SU-DHL-6 (cell line): ENCODE data around the gene CACUL1.

Experiments
- H2AFZ ChIP-seq: fragments of 200-600 bp; sonication (generic); 2 replicates; pipeline ENCODE4 v1.6.1; 2014; ENCODE audit warnings: low read depth, mild to moderate bottlenecking, moderate library complexity, mixed read lengths, antibody characterized with exemption, low read length; ENCODE audit not compliant: severe bottlenecking
- H3F3A ChIP-seq: fragments of 200-600 bp; shearing (Covaris generic); 2 replicates; pipeline ENCODE4 v1.6.0; 2016; ENCODE audit warnings: antibody characterized with exemption, mild to moderate bottlenecking; ENCODE audit not compliant: insufficient read depth
- H3K27ac ChIP-seq: fragments of 200-600 bp; sonication (generic); 2 replicates; pipeline ENCODE4 v1.5.1; 2016; ENCODE audit warnings: low read depth, mild to moderate bottlenecking, low read length, moderate library complexity, mixed read lengths
- H3K27me3 ChIP-seq: fragments of 200-600 bp; sonication (generic), shearing (Covaris generic); 2 replicates; pipeline ENCODE4 v1.6.0; 2014; ENCODE audit warnings: mild to moderate bottlenecking, low read length
- H3K36me3 ChIP-seq: fragments of 200-600 bp; sonication (generic); 2 replicates; pipeline ENCODE4 v1.6.1; 2014; ENCODE audit warnings: mild to moderate bottlenecking, low read length, mixed read lengths
- H3K4me2 ChIP-seq: fragments of 300-600, 200-600 bp; shearing (Covaris generic), sonication (generic); 2 replicates; pipeline ENCODE4 v1.6.0; 2014; ENCODE audit warnings: low read length, low read depth, mild to moderate bottlenecking; ENCODE audit not compliant: poor library complexity, severe bottlenecking
- H3K4me3 ChIP-seq: fragments of 200-600 bp; sonication (generic); 2 replicates; pipeline ENCODE4 v1.5.1; 2014; ENCODE audit warnings: antibody characterized with exemption, low read length, mild to moderate bottlenecking, mixed read lengths; ENCODE audit not compliant: insufficient read depth, poor library complexity, severe bottlenecking
- H3K79me2 ChIP-seq: fragments of 200-600 bp; sonication (generic); 2 replicates; pipeline ENCODE4 v1.6.1; 2014; ENCODE audit warnings: mild to moderate bottlenecking, low read length, moderate library complexity; ENCODE audit not compliant: insufficient read depth
- H3K9ac ChIP-seq: fragments of 200-600 bp; sonication (generic); 2 replicates; pipeline ENCODE4 v1.7.0; 2014; ENCODE audit warnings: mild to moderate bottlenecking, low read length
- H3K9me2 ChIP-seq: fragments of 200-600 bp; sonication (generic); replicated peaks from 2 replicates; pipeline ENCODE4 v1.6.1; 2014; ENCODE audit warnings: low read length; ENCODE audit not compliant: insufficient read depth
- H3K9me3 ChIP-seq: fragments of 200-600 bp; sonication (generic); 2 replicates; pipeline ENCODE4 v1.6.1; 2014; ENCODE audit warnings: low read length, mixed read lengths; ENCODE audit not compliant: insufficient read depth
- H4K20me1 ChIP-seq: fragments of 200-600 bp; sonication (generic); 2 replicates; pipeline ENCODE4 v1.6.1; 2014; ENCODE audit warnings: low read depth, mild to moderate bottlenecking, antibody characterized with exemption, low read length, moderate library complexity, mixed read lengths
- CTCF ChIP-seq: fragments of 200-600 bp; sonication (generic); IDR thresholded peaks from one replicate; pipeline ENCODE4 v1.5.1; 2017; ENCODE audit warnings: antibody characterized with exemption, mild to moderate bottlenecking, low read length, moderate library complexity; ENCODE audit not compliant: insufficient read depth, poor library complexity, severe bottlenecking
- EZH2phosphoT487 ChIP-seq: fragments of 200-600 bp; sonication (generic), shearing (Covaris generic); conservative IDR thresholded peaks from 2 replicates; pipeline ENCODE4 v1.6.1; 2018; ENCODE audit warnings: mild to moderate bottlenecking, antibody characterized with exemption, low read length, moderate library complexity, mixed read lengths

Gene CACUL1

GRCh38 chr10:118793545-118793944 lies 38.8 kb upstream of the CACUL1 start:
- no peaks in the 10 kb centered on the region for H3F3A ChIP-seq
- no peak overlapping the region for H3K4me2 ChIP-seq
- H3K27ac ChIP-seq: no peak overlapping the region
- no peaks in the 10 kb centered on the region for H3K9me2 ChIP-seq
- H2AFZ ChIP-seq: no peak overlapping the region
- no peak overlapping the region for H3K9ac ChIP-seq
- no peaks in the 10 kb centered on the region for H3K9me3 ChIP-seq
- H4K20me1 ChIP-seq: no peaks in the 10 kb centered on the region
- no peaks in the 10 kb centered on the region for H3K79me2 ChIP-seq
- H3K27me3 ChIP-seq: no peaks in the 10 kb centered on the region
- H3K4me3 ChIP-seq: no peak overlapping the region
- H3K36me3 ChIP-seq: no peaks in the 10 kb centered on the region
- no peak for TF ChIP-seq EZH2phosphoT487
- no peak for TF ChIP-seq CTCF

- H3K36me3 ChIP-seq: no peaks in the 10 kb centered on the region
- no peak overlapping the region for H3K4me3 ChIP-seq
- H2AFZ ChIP-seq: no peak overlapping the region
- TF ChIP-seq CTCF (no peak), EZH2phosphoT487 (no peak)
- no peaks in the 10 kb centered on the region for H4K20me1 ChIP-seq
- no peaks in the 10 kb centered on the region for H3F3A ChIP-seq
- H3K9ac ChIP-seq: no peak overlapping the region
- no peaks in the 10 kb centered on the region for H3K79me2 ChIP-seq
- no peaks in the 10 kb centered on the region for H3K9me3 ChIP-seq
- H3K9me2 ChIP-seq: no peaks in the 10 kb centered on the region
- no peaks in the 10 kb centered on the region for H3K27me3 ChIP-seq
- no peak overlapping the region for H3K27ac ChIP-seq
- no peak overlapping the region for H3K4me2 ChIP-seq
These were observed 37.8 kb upstream of the CACUL1 start for GRCh38 chr10:118792526-118792925.

GRCh38 chr10:118790058-118790457 lies 35.3 kb upstream of the CACUL1 start:
- Histone ChIP-seq H3K79me2 (no peaks in the 10 kb centered on the region), H3K4me2 (no peak overlapping the region), H3K36me3 (no peaks in the 10 kb centered on the region), H4K20me1 (no peaks in the 10 kb centered on the region), H3K9ac (no peak overlapping the region), H3K27me3 (no peaks in the 10 kb centered on the region), H3K27ac (no peak overlapping the region), H3K9me2 (no peaks in the 10 kb centered on the region), H2AFZ (no peak overlapping the region), H3K4me3 (no peak overlapping the region), H3F3A (no peaks in the 10 kb centered on the region), H3K9me3 (no peaks in the 10 kb centered on the region)
- TF ChIP-seq CTCF (no peak), EZH2phosphoT487 (no peak)
